HG03432 (cell line): ENCODE measurements around the gene MKRN2OS.

Experiments
- ATAC-seq: cut with Tn5 transposase; IDR thresholded peaks from one replicate; pipeline ENCODE4 v1.9.1; 2021; ENCODE audit warnings: mild to moderate bottlenecking, moderate library complexity; ENCODE audit not compliant: unreplicated experiment

Gene MKRN2OS

DNA sequence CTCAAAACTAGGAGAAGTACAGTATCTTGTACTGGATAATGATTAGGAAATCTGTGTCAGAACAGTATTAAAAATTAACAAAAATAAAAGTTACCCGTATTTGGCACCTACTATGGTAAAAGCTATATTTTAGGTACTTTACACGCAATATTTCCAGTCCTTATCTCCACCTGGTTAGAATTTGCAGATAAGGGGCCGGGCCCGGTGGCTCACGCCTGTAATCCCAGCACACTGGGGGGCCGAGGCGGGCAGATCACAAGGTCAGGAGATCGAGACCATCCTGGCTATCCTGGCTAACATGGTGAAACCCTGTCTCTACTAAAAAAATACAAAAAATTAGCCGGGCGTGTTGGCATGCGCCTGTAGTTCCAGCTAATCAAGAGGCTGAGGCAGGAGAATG is 28.4 kb downstream of the MKRN2OS start:
- ATAC-seq: no peak

DNA sequence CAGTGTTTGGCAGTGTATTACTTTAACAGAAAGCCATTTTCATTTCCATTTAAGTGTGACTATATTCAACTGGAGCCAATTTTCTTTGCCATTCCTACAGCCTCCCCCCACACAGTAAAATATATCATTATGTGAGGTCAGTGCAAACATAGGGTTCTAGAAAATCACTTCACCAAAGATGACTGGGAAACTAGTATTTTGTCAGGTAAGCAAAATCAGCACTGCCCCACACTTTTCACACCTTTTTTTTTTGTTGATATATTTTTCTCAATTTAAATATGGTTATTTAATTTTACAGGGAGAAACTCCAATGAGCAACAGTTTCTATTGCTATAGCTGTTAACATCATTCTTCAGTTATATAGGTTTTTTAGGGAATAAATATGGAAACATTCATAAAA is 29.7 kb downstream of the MKRN2OS start:
- no peak for ATAC-seq

DNA sequence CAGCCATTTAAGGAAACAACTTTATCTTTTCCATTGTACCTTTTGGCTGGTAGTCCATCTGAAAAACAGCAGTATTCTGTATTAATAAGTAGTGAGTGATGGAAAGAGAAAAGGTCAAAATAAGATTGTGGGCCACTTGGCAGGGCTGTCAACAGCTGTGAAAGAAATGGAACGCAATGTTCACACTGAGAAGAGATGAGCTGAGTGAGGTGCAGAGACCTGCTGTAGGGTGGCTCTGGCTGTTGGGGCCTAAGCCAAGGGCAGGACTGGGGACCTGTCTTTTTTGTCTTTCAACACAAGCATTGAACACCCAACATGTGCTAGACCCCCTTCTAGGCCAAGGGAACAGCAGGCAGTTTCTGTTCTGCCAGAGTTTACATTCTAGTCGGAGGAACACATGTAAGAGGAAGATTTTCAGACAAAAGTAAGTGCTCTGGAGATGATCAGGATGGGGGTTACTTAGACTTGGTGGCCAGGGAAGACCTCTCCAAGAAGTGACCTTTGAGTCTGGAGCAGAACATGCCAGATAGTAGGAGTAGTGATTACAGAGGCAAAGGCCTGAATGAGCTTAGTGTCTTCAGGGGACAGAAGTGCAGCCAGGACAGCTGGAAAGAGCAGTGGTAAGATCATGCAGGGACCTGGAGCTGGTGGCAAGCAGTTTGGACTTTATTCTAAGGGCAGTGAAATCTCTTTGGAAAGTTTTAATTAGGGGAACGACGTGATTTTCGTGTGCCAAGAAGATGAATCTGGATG is 31.4 kb downstream of the MKRN2OS start:
- ATAC-seq: no peak

GRCh38 chr3:12512534-12513118 is 32.7 kb downstream of the MKRN2OS start:
- ATAC-seq: no peak

GRCh38 chr3:12509466-12509865 is 35.8 kb downstream of the MKRN2OS start:
- no peak for ATAC-seq

DNA sequence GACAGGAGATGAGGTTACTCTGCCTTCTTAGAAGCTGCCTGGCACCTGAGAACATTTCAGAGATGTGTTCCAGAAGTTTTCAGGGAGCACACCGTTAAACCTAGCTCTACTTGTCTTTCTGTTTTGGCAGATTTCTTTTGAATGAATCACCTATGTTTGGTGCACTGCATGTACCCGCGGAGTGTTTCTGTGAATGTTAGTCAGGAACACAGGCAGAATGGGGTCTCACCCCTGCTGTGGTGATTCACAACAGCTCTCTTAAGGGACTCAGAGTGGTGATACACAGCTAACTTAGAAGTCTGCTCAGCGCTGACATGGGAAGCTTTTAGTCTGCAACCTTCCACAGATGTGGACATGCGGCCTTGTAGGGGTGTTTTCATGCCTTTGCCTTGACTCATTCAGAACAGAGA is 37.0 kb downstream of the MKRN2OS start:
- no peak for ATAC-seq

- no peak for ATAC-seq
These were observed 37.6 kb downstream of the MKRN2OS start for GRCh38 chr3:12507591-12508281.

GRCh38 chr3:12506201-12506709 is 39.0 kb downstream of the MKRN2OS start:
- ATAC-seq: no peak

DNA sequence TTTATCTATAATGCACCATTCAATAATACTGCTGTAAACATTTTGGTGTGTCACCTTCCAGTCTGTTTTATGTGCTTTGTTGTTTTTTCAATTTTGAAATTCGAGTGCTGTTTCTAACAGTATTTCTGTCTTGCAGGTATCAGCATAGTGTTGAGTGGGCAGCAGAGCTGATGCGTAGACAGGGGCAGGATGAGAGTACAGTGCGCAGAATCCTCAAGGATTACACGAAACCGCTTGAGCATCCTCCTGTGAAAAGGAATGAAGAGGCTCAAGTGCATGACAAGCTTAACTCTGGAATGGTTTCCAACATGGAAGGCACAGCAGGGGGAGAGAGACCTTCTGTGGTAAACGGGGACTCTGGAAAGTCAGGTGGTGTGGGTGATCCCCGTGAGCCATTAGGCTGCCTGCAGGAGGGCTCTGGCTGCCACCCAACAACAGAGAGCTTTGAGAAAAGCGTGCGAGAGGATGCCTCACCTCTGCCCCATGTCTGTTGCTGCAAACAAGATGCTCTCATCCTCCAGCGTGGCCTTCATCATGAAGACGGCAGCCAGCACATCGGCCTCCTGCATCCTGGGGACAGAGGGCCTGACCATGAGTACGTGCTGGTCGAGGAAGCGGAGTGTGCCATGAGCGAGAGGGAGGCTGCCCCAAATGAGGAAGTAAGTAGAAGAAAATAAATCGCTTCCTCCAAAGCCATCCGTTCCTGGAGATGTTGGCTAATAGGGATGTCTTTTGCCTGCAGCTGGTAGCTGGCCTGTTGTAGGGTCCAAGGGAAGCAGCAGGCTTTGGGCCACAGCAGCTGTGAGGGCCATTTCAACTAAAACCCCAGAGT is 42.0 kb downstream of the MKRN2OS start:
- ATAC-seq: no peak

DNA sequence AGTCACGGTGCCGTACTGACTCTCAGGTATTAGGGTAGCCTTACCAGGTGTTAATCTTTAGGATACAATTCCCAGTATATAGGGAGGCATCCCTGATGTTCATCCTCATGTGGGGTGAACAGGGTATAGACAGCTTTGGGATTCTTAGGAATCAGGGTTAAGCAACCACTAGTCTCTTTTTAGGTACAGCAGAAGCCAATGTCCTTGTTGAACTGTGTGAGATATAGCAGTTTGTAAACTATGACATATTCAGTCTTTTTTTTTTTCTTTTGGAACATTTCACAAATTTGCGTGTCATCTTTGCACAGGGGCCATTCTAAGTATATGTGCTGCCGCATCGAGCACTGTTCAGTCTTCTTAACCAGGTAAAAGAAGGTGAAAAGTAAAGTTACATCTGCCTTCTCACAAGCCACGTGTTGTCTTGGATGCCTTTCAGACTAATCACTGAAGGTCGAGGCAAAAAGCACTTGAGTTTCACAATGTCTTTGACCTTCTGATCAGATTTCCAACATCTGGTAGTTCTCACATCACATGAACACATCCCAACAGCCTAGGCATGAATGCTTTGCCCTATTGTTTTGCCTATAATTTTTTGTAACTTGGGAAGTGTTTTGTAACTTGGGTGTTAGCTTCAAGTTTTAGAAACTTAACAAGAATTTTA is 43.8 kb downstream of the MKRN2OS start:
- no peak for ATAC-seq

DNA sequence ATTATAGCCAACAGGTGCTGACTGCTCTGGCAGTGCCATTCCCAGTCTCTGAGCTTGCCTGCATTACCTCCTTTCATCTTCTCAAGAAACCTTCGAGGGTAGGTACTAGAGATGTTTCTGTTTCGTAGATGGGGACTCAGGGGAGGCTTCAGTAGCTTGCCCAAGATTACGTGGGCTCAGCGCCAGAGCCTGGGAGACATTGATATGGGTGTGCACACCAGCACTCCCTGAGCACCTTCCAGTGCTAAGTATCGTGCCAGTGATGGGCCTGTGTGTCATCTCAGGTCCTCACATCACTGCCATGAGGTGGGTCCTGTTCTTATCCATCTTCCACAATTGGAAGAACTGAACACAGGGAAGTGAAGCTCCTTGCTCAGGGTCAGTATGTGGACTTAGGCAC is 45.8 kb downstream of the MKRN2OS start:
- ATAC-seq: no peak

- ATAC-seq: no peak
These were observed 48.9 kb downstream of the MKRN2OS start for GRCh38 chr3:12496453-12496761.

DNA sequence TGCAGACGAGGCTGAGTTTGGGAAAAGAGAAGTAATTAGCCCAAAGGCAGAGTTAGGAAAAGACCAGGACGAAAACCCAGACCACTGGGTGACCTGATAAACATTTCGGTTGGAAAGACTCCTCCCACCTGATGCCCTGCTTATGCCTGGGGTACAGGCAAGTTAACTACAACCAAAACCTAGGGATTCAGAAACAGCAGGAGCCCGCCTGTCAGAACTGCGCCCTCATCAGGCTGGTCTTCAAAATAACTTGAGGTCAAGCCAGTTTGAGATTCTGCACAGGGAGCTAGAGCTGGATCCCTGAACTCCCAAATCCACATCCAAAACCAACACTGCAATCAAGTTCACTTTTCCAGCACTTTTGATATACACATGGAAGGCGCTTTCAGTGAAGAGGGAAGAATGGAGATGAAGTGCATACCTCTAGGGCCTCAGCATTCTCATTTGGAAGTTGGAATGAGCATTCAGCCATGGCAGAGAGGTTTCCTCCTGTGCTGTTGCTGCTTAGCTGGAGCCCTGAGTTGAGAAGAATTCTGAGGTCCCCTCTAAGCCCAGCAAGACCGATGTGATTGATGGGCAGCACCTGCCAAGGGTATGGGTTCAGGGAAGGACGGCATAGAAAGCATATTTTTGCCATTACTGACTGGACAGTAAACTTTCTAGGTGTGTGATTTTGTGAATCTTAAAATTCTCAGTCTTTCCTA is 49.4 kb downstream of the MKRN2OS start:
- no peak for ATAC-seq

- no peak for ATAC-seq
These were observed 54.8 kb downstream of the MKRN2OS start for GRCh38 chr3:12490547-12490946.

DNA sequence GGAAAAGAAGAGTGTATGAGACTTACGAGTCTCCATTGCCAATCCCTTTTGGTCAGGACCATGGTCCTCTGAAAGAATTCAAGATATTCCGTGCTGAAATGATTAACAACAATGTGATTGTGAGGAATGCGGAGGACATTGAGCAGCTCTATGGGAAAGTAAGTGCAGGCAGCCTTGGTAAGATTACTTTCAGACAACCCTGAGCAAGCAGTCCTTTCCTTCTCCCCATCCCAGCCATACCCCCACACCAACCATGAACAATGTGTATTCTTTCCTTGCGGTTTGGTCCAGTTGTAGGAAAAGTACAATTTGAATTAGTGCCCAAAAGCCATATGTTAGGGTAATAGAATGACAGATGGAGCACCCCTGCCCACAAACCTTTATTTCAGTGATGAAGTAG is 55.5 kb downstream of the MKRN2OS start:
- ATAC-seq: no peak
